ENCODE data around the gene PPP2R2C.

PPP2R2C gene

GRCh38 chr4:6390356-6390755 lies 82.1 kb downstream of the PPP2R2C start:
- Histone ChIP-seq H3K4me1 (ENCODE audit: control insufficient read depth, low read depth, low read length) (no peaks in the 10 kb centered on the region), H3K27me3 (ENCODE audit: control insufficient read depth, insufficient read depth, low read length) (no peaks in the 10 kb centered on the region), H3K27ac (ENCODE audit: low read length) (no peak overlapping the region), H3K9ac (ENCODE audit: low read length) (no peak overlapping the region), H3K9me3 (ENCODE audit: control insufficient read depth, low read depth, low read length) (no peaks in the 10 kb centered on the region), H3K4me3 (ENCODE audit: low read length) (no peak overlapping the region), H3K36me3 (ENCODE audit: control insufficient read depth, low read depth, low read length) (no peaks in the 10 kb centered on the region)

- Histone ChIP-seq H3K9me3 (ENCODE audit: control insufficient read depth, low read depth, low read length) (no peaks in the 10 kb centered on the region), H3K27ac (ENCODE audit: low read length) (no peak overlapping the region), H3K9ac (ENCODE audit: low read length) (no peak overlapping the region), H3K4me1 (ENCODE audit: control insufficient read depth, low read depth, low read length) (no peaks in the 10 kb centered on the region), H3K27me3 (ENCODE audit: control insufficient read depth, insufficient read depth, low read length) (no peaks in the 10 kb centered on the region), H3K36me3 (ENCODE audit: control insufficient read depth, low read depth, low read length) (no peaks in the 10 kb centered on the region), H3K4me3 (ENCODE audit: low read length) (no peak overlapping the region)
Observed at GRCh38 chr4:6389142-6389825, 83.1 kb downstream of the PPP2R2C start.

- no peak overlapping the region for H3K9ac ChIP-seq (ENCODE audit: low read length)
- no peaks in the 10 kb centered on the region for H3K36me3 ChIP-seq (ENCODE audit: control insufficient read depth, low read depth, low read length)
- H3K27ac ChIP-seq (ENCODE audit: low read length), result no peak overlapping the region
- H3K4me3 ChIP-seq (ENCODE audit: low read length), result no peak overlapping the region
- H3K27me3 ChIP-seq (ENCODE audit: control insufficient read depth, insufficient read depth, low read length), result no peaks in the 10 kb centered on the region
- H3K4me1 ChIP-seq (ENCODE audit: control insufficient read depth, low read depth, low read length), result no peaks in the 10 kb centered on the region
- no peaks in the 10 kb centered on the region for H3K9me3 ChIP-seq (ENCODE audit: control insufficient read depth, low read depth, low read length)
Observed at GRCh38 chr4:6388713-6389112, 83.7 kb downstream of the PPP2R2C start.

GRCh38 chr4:6387946-6388345 lies 84.5 kb downstream of the PPP2R2C start:
- Histone ChIP-seq H3K9me3 (ENCODE audit: control insufficient read depth, low read depth, low read length) (no peaks in the 10 kb centered on the region), H3K27me3 (ENCODE audit: control insufficient read depth, insufficient read depth, low read length) (no peaks in the 10 kb centered on the region), H3K4me1 (ENCODE audit: control insufficient read depth, low read depth, low read length) (no peaks in the 10 kb centered on the region), H3K27ac (ENCODE audit: low read length) (no peak overlapping the region), H3K36me3 (ENCODE audit: control insufficient read depth, low read depth, low read length) (no peaks in the 10 kb centered on the region), H3K9ac (ENCODE audit: low read length) (no peak overlapping the region), H3K4me3 (ENCODE audit: low read length) (no peak overlapping the region)

DNA sequence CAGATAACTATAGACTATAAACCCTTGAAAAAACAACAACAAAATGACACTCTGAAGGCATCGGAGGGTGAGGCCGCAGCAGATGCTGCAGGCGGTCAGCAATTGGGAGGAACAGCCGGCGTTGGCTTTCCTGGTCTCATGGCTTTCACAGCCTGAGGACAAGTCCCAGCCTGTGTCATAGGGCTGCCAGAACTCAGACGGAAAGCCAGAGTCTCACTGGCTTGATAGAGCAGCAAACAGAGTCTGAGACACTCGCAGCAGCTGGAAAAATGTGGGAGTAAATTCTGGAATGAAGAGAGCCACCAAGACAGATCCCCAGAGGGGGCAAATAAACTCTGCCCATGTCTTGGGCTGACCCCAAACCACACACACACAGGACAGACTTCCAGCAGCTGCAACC lies 86.3 kb downstream of the PPP2R2C start:
- H3K36me3 ChIP-seq (ENCODE audit: control insufficient read depth, low read depth, low read length), result no peaks in the 10 kb centered on the region
- H3K9ac ChIP-seq (ENCODE audit: low read length), result no peak overlapping the region
- no peak overlapping the region for H3K4me3 ChIP-seq (ENCODE audit: low read length)
- H3K4me1 ChIP-seq (ENCODE audit: control insufficient read depth, low read depth, low read length), result no peaks in the 10 kb centered on the region
- no peaks in the 10 kb centered on the region for H3K9me3 ChIP-seq (ENCODE audit: control insufficient read depth, low read depth, low read length)
- no peak overlapping the region for H3K27ac ChIP-seq (ENCODE audit: low read length)
- no peaks in the 10 kb centered on the region for H3K27me3 ChIP-seq (ENCODE audit: control insufficient read depth, insufficient read depth, low read length)

GRCh38 chr4:6385288-6385687 lies 87.1 kb downstream of the PPP2R2C start:
- Histone ChIP-seq H3K27me3 (ENCODE audit: control insufficient read depth, insufficient read depth, low read length) (no peaks in the 10 kb centered on the region), H3K9ac (ENCODE audit: low read length) (no peak overlapping the region), H3K36me3 (ENCODE audit: control insufficient read depth, low read depth, low read length) (no peaks in the 10 kb centered on the region), H3K4me1 (ENCODE audit: control insufficient read depth, low read depth, low read length) (no peaks in the 10 kb centered on the region), H3K27ac (ENCODE audit: low read length) (no peak overlapping the region), H3K9me3 (ENCODE audit: control insufficient read depth, low read depth, low read length) (no peaks in the 10 kb centered on the region), H3K4me3 (ENCODE audit: low read length) (no peak overlapping the region)

DNA sequence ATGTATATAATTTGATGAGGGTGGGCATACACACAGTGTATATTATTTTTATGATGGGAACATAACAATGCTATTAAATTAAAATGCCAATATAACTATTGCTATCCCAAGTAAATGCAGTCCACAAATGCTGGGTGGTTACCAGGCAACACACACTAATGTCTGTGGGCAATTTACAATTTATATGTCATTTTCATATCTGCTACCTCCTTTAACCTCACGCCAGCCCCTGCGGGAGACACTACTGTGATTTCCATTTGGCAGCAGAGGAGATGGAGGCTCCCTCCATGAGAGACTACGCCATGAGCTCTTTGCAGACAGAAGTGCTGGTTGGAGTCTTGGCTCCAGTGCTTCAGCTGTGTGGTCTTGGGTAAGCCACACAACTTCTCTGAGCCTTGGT lies 87.9 kb downstream of the PPP2R2C start:
- H3K27ac ChIP-seq (ENCODE audit: low read length), result no peak overlapping the region
- no peak overlapping the region for H3K4me3 ChIP-seq (ENCODE audit: low read length)
- no peaks in the 10 kb centered on the region for H3K27me3 ChIP-seq (ENCODE audit: control insufficient read depth, insufficient read depth, low read length)

DNA sequence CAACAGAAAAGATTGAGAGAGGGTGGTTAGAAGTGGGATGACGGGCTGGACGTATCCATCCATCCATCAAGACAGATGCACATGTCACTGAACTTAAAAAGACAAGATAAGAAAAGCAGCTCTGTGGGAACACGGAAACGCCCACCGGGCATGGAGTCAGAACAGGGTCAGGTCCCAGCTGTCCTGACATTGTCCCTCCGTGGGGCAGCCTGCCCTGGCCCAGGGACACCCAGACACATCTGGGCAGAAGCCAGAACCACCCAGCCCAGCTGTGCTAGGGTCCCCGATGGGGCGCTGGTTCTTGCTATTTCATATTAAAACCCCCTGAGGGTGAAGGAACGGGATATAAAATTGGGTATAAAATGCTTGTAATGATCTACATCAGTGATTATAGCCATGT lies 88.5 kb downstream of the PPP2R2C start:
- no peak overlapping the region for H3K9ac ChIP-seq (ENCODE audit: low read length)
- no peak overlapping the region for H3K27ac ChIP-seq (ENCODE audit: low read length)
- peaks cover 8% of the 10 kb centered on the region for H3K4me1 ChIP-seq (ENCODE audit: control insufficient read depth, low read depth, low read length)
- H3K36me3 ChIP-seq (ENCODE audit: control insufficient read depth, low read depth, low read length), result no peaks in the 10 kb centered on the region
- no peak overlapping the region for H3K4me3 ChIP-seq (ENCODE audit: low read length)
- H3K9me3 ChIP-seq (ENCODE audit: control insufficient read depth, low read depth, low read length), result no peaks in the 10 kb centered on the region
- H3K27me3 ChIP-seq (ENCODE audit: control insufficient read depth, insufficient read depth, low read length), result no peaks in the 10 kb centered on the region

More for the DNA sequence above, 87.9 kb downstream of the PPP2R2C start:
- Histone ChIP-seq H3K36me3 (ENCODE audit: control insufficient read depth, low read depth, low read length) (no peaks in the 10 kb centered on the region), H3K9ac (ENCODE audit: low read length) (no peak overlapping the region), H3K9me3 (ENCODE audit: control insufficient read depth, low read depth, low read length) (no peaks in the 10 kb centered on the region), H3K4me1 (ENCODE audit: control insufficient read depth, low read depth, low read length) (peaks cover 5% of the 10 kb centered on the region)

DNA sequence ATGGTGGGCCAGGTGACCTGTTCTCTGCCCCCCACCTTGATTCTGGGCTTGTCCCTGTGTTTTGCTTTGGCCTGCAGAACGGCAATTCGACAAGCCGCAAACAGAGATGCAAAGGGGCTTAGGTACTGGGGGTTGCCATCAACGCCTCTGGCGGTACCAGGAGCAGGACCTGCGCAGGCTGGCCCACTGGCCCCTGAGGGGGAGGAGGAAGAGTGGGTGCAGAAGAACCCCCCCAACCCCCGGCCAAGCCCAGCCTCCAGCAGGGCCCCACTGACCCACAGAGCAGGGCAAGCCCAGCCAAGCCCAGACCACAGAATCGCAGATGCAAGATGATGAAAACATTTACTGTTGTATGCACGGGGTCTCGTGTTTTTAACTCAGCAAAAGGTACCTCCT lies 89.4 kb downstream of the PPP2R2C start:
- Histone ChIP-seq H3K4me1 (ENCODE audit: control insufficient read depth, low read depth, low read length) (peaks cover 8% of the 10 kb centered on the region), H3K27me3 (ENCODE audit: control insufficient read depth, insufficient read depth, low read length) (no peaks in the 10 kb centered on the region), H3K9ac (ENCODE audit: low read length) (no peak overlapping the region), H3K9me3 (ENCODE audit: control insufficient read depth, low read depth, low read length) (no peaks in the 10 kb centered on the region), H3K36me3 (ENCODE audit: control insufficient read depth, low read depth, low read length) (no peaks in the 10 kb centered on the region), H3K27ac (ENCODE audit: low read length) (no peak overlapping the region), H3K4me3 (ENCODE audit: low read length) (no peak overlapping the region)

DNA sequence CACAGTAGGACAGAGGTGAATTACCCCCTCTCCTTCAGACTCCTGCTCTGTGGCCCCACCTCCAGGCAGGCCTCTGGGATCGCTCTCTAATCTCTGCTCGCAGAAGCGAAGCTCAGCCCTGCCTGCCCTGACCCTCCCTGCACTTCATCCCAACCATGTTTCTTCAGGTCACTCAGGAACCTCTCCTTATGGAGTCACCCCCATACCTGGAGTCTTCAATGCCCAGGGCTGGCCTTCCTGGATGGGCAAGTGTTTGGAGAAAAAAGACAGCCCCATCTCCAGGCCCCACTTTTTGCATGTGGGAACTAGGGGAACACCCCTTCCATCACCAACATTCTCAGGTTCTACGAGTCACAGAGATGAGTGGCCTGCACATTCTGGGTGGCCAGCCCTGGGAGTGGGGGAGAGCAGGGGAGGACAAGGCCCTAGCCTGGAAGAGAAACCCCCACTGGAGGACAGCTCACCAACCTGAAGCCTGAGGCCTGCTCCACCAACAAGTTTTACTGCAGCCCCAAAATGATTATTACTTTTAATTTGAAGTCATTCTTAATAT lies 90.8 kb downstream of the PPP2R2C start:
- Histone ChIP-seq H3K36me3 (ENCODE audit: control insufficient read depth, low read depth, low read length) (no peaks in the 10 kb centered on the region), H3K9ac (ENCODE audit: low read length) (no peak overlapping the region), H3K27me3 (ENCODE audit: control insufficient read depth, insufficient read depth, low read length) (no peaks in the 10 kb centered on the region), H3K4me1 (ENCODE audit: control insufficient read depth, low read depth, low read length) (peaks cover 8% of the 10 kb centered on the region), H3K4me3 (ENCODE audit: low read length) (no peak overlapping the region), H3K27ac (ENCODE audit: low read length) (no peak overlapping the region), H3K9me3 (ENCODE audit: control insufficient read depth, low read depth, low read length) (no peaks in the 10 kb centered on the region)

GRCh38 chr4:6380746-6381410 lies 91.5 kb downstream of the PPP2R2C start:
- Histone ChIP-seq H3K27ac (ENCODE audit: low read length) (no peak overlapping the region), H3K9ac (ENCODE audit: low read length) (no peak overlapping the region), H3K27me3 (ENCODE audit: control insufficient read depth, insufficient read depth, low read length) (no peaks in the 10 kb centered on the region), H3K36me3 (ENCODE audit: control insufficient read depth, low read depth, low read length) (no peaks in the 10 kb centered on the region), H3K4me1 (ENCODE audit: control insufficient read depth, low read depth, low read length) (peaks cover 8% of the 10 kb centered on the region), H3K4me3 (ENCODE audit: low read length) (no peak overlapping the region), H3K9me3 (ENCODE audit: control insufficient read depth, low read depth, low read length) (no peaks in the 10 kb centered on the region)

All from iPS-18a (cell line).